KMS-11 (cell line): ENCODE results near the gene AGBL4.

Experiments
- H2AFZ ChIP-seq: fragments of 200-600 bp; sonication (generic); 2 replicates; pipeline ENCODE4 v1.6.1; 2016; ENCODE audit warnings: antibody characterized with exemption, mixed run types, low read depth
- H3K27ac ChIP-seq: fragments of 200-600 bp; sonication (generic); 2 replicates; pipeline ENCODE4 v1.6.1; 2016; ENCODE audit warnings: mild to moderate bottlenecking, mixed run types
- H3K27me3 ChIP-seq: fragments of 200-600 bp; sonication (generic); 2 replicates; pipeline ENCODE4 v1.6.1; 2017; ENCODE audit warnings: mild to moderate bottlenecking, low read depth, mixed run types, moderate library complexity; ENCODE audit not compliant: insufficient read depth
- H3K36me3 ChIP-seq: fragments of 200-600 bp; sonication (generic); 2 replicates; pipeline ENCODE4 v1.6.1; 2017; ENCODE audit warnings: mild to moderate bottlenecking, mixed run types; ENCODE audit not compliant: insufficient read depth
- H3K4me1 ChIP-seq: fragments of 200-600 bp; sonication (generic); 2 replicates; pipeline ENCODE4 v1.6.1; 2016; ENCODE audit warnings: mild to moderate bottlenecking, low read depth, mixed run types; ENCODE audit not compliant: poor library complexity, severe bottlenecking
- H3K4me2 ChIP-seq: fragments of 200-600 bp; sonication (generic); 2 replicates; pipeline ENCODE4 v1.7.0; 2016; ENCODE audit warnings: mild to moderate bottlenecking, mixed run types
- H3K4me3 ChIP-seq: fragments of 200-600 bp; sonication (generic); IDR thresholded peaks from 2 replicates; pipeline ENCODE4 v1.6.1; 2017; ENCODE audit warnings: low read depth, low read length, mixed read lengths; ENCODE audit not compliant: insufficient read depth
- H3K79me2 ChIP-seq: fragments of 200-600 bp; sonication (generic); 2 replicates; pipeline ENCODE4 v1.6.1; 2016; ENCODE audit warnings: low read depth, mixed run types; ENCODE audit not compliant: insufficient read depth
- H3K9ac ChIP-seq: fragments of 200-600 bp; sonication (generic); 2 replicates; pipeline ENCODE4 v1.6.1; 2016; ENCODE audit warnings: mild to moderate bottlenecking, mixed run types
- H4K20me1 ChIP-seq: fragments of 200-600 bp; sonication (generic); 2 replicates; pipeline ENCODE4 v1.6.1; 2016; ENCODE audit warnings: mild to moderate bottlenecking, mixed run types; ENCODE audit not compliant: insufficient read depth
- TF ChIP-seq, protein P1 (sequence below): fragments of 200-600 bp; sonication (generic); conservative IDR thresholded peaks from 2 replicates; pipeline ENCODE4 v1.6.1; 2017; ENCODE audit warnings: low read depth, mild to moderate bottlenecking, antibody characterized with exemption, low read length, moderate library complexity, mixed read lengths

The AGBL4 gene

DNA sequence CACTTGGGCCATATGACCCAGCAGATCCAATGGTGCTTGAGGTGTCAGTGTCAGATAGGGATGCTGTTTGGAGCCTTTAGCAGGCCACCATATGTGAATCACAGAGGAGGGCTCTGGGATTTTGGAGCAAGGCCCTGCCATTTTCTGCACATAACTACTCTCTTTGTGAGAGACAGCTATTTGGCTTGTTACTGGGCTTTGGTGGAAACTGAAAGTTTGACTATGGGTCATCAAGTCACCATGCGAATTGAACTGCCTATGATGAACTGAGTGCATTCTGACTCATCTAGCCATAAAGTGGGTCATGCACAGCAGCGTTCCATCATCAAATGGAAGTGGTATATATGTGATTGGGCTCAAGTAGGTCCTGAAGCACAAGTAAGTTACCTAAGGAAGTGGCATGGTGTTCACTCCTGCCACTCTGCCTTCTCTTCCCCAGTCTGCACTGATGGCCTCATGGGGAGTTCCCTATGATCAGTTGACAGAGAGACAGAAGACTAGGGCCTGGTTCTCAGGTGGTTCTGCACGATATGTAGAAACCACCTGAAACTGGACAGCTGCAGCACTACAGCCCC lies 447.3 kb downstream of the AGBL4 start:
- Histone ChIP-seq H3K27ac (no peak overlapping the region), H3K9ac (no peak overlapping the region), H3K27me3 (no peaks in the 10 kb centered on the region), H3K4me3 (no peak overlapping the region), H3K4me1 (no peaks in the 10 kb centered on the region), H3K4me2 (no peak overlapping the region), H3K79me2 (no peaks in the 10 kb centered on the region), H4K20me1 (no peaks in the 10 kb centered on the region), H2AFZ (no peak overlapping the region), H3K36me3 (no peaks in the 10 kb centered on the region)
- TF ChIP-seq, protein P1, sequence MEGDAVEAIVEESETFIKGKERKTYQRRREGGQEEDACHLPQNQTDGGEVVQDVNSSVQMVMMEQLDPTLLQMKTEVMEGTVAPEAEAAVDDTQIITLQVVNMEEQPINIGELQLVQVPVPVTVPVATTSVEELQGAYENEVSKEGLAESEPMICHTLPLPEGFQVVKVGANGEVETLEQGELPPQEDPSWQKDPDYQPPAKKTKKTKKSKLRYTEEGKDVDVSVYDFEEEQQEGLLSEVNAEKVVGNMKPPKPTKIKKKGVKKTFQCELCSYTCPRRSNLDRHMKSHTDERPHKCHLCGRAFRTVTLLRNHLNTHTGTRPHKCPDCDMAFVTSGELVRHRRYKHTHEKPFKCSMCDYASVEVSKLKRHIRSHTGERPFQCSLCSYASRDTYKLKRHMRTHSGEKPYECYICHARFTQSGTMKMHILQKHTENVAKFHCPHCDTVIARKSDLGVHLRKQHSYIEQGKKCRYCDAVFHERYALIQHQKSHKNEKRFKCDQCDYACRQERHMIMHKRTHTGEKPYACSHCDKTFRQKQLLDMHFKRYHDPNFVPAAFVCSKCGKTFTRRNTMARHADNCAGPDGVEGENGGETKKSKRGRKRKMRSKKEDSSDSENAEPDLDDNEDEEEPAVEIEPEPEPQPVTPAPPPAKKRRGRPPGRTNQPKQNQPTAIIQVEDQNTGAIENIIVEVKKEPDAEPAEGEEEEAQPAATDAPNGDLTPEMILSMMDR = no peak

DNA sequence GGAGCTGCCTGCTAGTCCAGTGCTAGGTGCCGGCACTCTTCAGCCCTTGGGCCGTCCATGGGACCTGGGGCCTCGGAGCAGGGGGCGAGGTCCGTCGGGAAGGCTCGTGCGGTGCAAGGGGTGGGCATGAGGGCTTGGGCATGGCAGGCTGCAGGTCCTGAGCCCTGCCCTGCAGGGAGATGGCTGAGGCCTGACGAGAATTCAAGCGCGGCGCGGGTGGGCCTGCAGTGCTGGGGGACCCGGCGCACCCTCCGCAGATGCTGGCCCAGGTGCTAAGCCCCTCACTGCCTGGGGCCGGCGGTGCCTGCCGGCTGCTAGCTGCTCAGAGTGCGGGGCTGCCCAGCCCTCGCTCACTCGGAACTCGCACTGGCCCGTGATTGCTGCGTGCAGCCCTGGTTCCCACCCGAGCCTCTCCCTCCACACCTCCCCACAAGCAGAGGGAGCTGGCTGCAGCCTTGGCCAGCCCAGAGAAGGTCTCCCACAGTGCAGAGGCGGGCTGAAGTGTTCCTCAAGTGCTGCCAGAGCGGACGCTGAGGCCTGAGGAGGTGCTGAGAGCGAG lies 467.0 kb downstream of the AGBL4 start:
- Histone ChIP-seq H3K4me2 (no peak overlapping the region), H3K9ac (no peak overlapping the region), H2AFZ (no peak overlapping the region), H4K20me1 (no peaks in the 10 kb centered on the region), H3K4me1 (no peaks in the 10 kb centered on the region), H3K27me3 (no peaks in the 10 kb centered on the region), H3K4me3 (no peak overlapping the region), H3K36me3 (no peaks in the 10 kb centered on the region), H3K27ac (no peak overlapping the region), H3K79me2 (no peaks in the 10 kb centered on the region)
- TF ChIP-seq, protein P1 = no peak

DNA sequence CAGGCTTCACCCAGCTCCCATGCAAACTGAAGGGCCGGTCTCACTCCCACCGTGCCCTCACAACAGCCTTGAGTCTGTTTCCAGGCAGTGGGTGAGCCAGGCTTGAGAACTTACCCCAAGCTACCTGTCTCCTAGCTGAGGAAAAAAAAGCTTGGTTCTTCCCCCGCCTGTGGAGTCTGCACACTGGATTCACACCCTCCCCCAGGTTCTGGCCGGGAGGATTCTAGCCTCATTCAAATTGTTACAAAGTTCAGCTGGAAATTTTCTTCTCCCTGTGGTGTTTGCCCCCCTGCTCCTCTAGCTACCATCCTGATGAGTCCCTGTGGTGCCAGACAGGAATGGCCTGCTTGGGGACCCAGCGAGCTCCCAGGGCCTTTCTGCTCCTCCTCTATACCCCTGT lies 471.7 kb downstream of the AGBL4 start:
- H3K4me3 ChIP-seq = no peak overlapping the region
- H3K27me3 ChIP-seq = no peaks in the 10 kb centered on the region
- no peak overlapping the region for H3K9ac ChIP-seq
- H3K4me2 ChIP-seq = no peak overlapping the region
- TF ChIP-seq, protein P1 = no peak
- H4K20me1 ChIP-seq = no peaks in the 10 kb centered on the region
- H3K27ac ChIP-seq = no peak overlapping the region
- H3K4me1 ChIP-seq = no peaks in the 10 kb centered on the region
- H3K79me2 ChIP-seq = no peaks in the 10 kb centered on the region
- H2AFZ ChIP-seq = no peak overlapping the region
- H3K36me3 ChIP-seq = no peaks in the 10 kb centered on the region

DNA sequence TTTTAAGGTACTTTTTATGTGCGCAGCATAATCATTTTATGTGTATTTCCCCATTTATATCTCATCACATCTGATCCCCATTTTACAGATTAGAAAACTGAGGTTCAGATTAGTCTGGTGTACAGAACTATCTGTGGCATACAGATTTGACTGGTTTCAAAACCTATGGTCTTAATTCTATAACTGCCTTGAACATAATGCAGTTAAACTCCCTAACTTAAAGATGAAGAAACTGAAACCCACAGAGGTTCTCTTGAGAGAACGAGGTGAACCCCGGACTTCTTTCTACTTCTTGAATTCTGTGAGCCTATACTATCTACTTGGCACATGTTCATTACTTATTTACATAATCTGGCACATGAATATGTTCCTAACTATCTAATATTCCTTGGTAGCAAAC lies 479.1 kb downstream of the AGBL4 start:
- H3K27me3 ChIP-seq = no peaks in the 10 kb centered on the region
- TF ChIP-seq, protein P1 = no peak
- H3K9ac ChIP-seq = no peak overlapping the region
- H4K20me1 ChIP-seq = no peaks in the 10 kb centered on the region
- no peaks in the 10 kb centered on the region for H3K4me1 ChIP-seq
- H3K36me3 ChIP-seq = no peaks in the 10 kb centered on the region
- H3K79me2 ChIP-seq = no peaks in the 10 kb centered on the region
- H3K4me3 ChIP-seq = no peak overlapping the region
- H2AFZ ChIP-seq = no peak overlapping the region
- H3K27ac ChIP-seq = no peak overlapping the region
- H3K4me2 ChIP-seq = no peak overlapping the region
